A549 (cell line): ENCODE measurements around the gene SARS1. TPM values are rescaled to one million over a fixed set of nuclear protein-coding genes. Genes with fewer than 3 reads are reported as not detected.

Source experiments
- ATAC-seq, 2 experiments: fragments of 200-7000 bp in 1 of 2; fragments of >200 bp in 1 of 2; cut with Nextera tagmentation in 1 of 2; cut with Tn5 transposase in 1 of 2; 3 replicates each; pipeline versions ENCODE4 v1.8.0 to v1.9.1; 2018 to 2020; ENCODE audit warnings: mild to moderate bottlenecking in 1 of 2, moderate library complexity in 1 of 2
- CTCF ChIA-PET: fragments of 300-600 bp; sonication (Branson Sonifier 250); formaldehyde crosslinking; extraction: SDS; loops from one replicate; lab custom pipeline; 2021; ENCODE audit warnings: antibody characterized with exemption, inconsistent platforms; lab: Yijun Ruan, JAX
- POLR2A ChIA-PET: fragments of 350-600 bp; formaldehyde crosslinking; extraction: SDS; loops from one replicate; lab custom pipeline; 2021; ENCODE audit warnings: antibody characterized with exemption, inconsistent platforms; lab: Yijun Ruan, JAX
- DNase-seq, 2 experiments: peaks; one replicate each; pipeline versions ENCODE4 v3.0.0 to v3.0.0-alpha.2; 2011 to 2016; ENCODE audit warnings: low read depth in 1 of 2, low spot score in 1 of 2
- FAIRE-seq: peaks from 2 replicates; lab custom pipeline; 2011; peaks lifted over from hg19 to GRCh38; lab: Jason Lieb, UNC
- H3K27ac ChIP-seq, 2 experiments: fragments of >200 bp; sonication (Bioruptor Twin); formaldehyde crosslinking; 3 replicates each; pipeline ENCODE4 v1.5.1; 2016 to 2017
- H3K4me1 ChIP-seq: fragments of >200 bp; sonication (Bioruptor Twin); formaldehyde crosslinking; 3 replicates; pipeline ENCODE4 v1.6.1; 2016
- H3K4me2 ChIP-seq: fragments of >200 bp; sonication (Bioruptor Twin); formaldehyde crosslinking; 3 replicates; pipeline ENCODE4 v1.6.1; 2016
- H3K4me3 ChIP-seq: fragments of >200 bp; sonication (Bioruptor Twin); formaldehyde crosslinking; 3 replicates; pipeline ENCODE4 v1.5.1; 2016
- H3K9me3 ChIP-seq: fragments of >200 bp; sonication (Bioruptor Twin); formaldehyde crosslinking; 3 replicates; pipeline ENCODE4 v1.6.1; 2016
- ATOH8 ChIP-seq: fragments of 250-450 bp; sonication (Bioruptor Pico); IDR thresholded peaks from 2 replicates; pipeline ENCODE4 v1.5.0; 2020; ENCODE audit warnings: low read depth, mild to moderate bottlenecking, moderate library complexity
- BHLHE40 ChIP-seq: IDR thresholded peaks from 2 replicates; pipeline ENCODE4 v1.6.1; 2012; ENCODE audit warnings: low read depth, low read length, inconsistent platforms
- CBX2 ChIP-seq: fragments of 200-600 bp; sonication (generic); IDR thresholded peaks from 2 replicates; pipeline ENCODE4 v1.6.1; 2016; ENCODE audit warnings: low read depth, mild to moderate bottlenecking, borderline replicate concordance
- CEBPB ChIP-seq, 2 experiments: fragments of >200 bp in 1 of 2; sonication (Bioruptor Twin) in 1 of 2; formaldehyde crosslinking in 1 of 2; IDR thresholded peaks; 2 replicates each; pipeline ENCODE4 v1.6.1; 2012 to 2016
- CHD2 ChIP-seq: fragments of 150-350 bp; IDR thresholded peaks from 2 replicates; pipeline ENCODE4 v1.6.1; 2014; ENCODE audit warnings: low read length; ENCODE audit not compliant: partially characterized antibody
- CTCF ChIP-seq: fragments of >200 bp; sonication (Bioruptor Twin); formaldehyde crosslinking; IDR thresholded peaks from 3 replicates; pipeline ENCODE4 v1.5.1; 2016
- E2F6 ChIP-seq: IDR thresholded peaks from 2 replicates; pipeline ENCODE4 v1.6.1; 2012; ENCODE audit warnings: low read depth, borderline replicate concordance
- EHMT2 ChIP-seq: fragments of 200-600 bp; sonication (generic); IDR thresholded peaks from 2 replicates; pipeline ENCODE4 v1.6.1; 2016; ENCODE audit warnings: antibody characterized with exemption, low read depth, mild to moderate bottlenecking, moderate library complexity
- ELK1 ChIP-seq: fragments of 150-350 bp; IDR thresholded peaks from 2 replicates; pipeline ENCODE4 v1.6.1; 2014; ENCODE audit warnings: low read depth, mild to moderate bottlenecking, low read length
- FOSB ChIP-seq: fragments of 250-450 bp; sonication (Bioruptor Pico); IDR thresholded peaks from 2 replicates; pipeline ENCODE4 v1.5.0; 2020; ENCODE audit warnings: mild to moderate bottlenecking, moderate library complexity
- HEYL ChIP-seq: fragments of 250-450 bp; sonication (Bioruptor Pico); IDR thresholded peaks from 2 replicates; pipeline ENCODE4 v1.8.0; 2021; ENCODE audit warnings: mild to moderate bottlenecking, moderate library complexity
- JUNB ChIP-seq: fragments of >200 bp; sonication (Bioruptor Twin); formaldehyde crosslinking; IDR thresholded peaks from 2 replicates; pipeline ENCODE4 v1.6.1; 2016
- KDM5A ChIP-seq: fragments of 200-600 bp; sonication (generic); IDR thresholded peaks from 2 replicates; pipeline ENCODE4 v1.6.1; 2016; ENCODE audit warnings: antibody characterized with exemption, mild to moderate bottlenecking
- MAX ChIP-seq: IDR thresholded peaks from 2 replicates; pipeline ENCODE4 v1.6.1; 2012
- MYC ChIP-seq: IDR thresholded peaks from 2 replicates; pipeline ENCODE4 v1.6.1; 2012; ENCODE audit warnings: mild to moderate bottlenecking, inconsistent platforms, low read length, improper control_type of control experiment, borderline replicate concordance
- NFE2L2 ChIP-seq: fragments of 150-350 bp; conservative IDR thresholded peaks from 2 replicates; pipeline ENCODE4 v1.6.1; 2014; ENCODE audit warnings: low read length
- NPAS2 ChIP-seq: fragments of 250-450 bp; sonication (Bioruptor Pico); IDR thresholded peaks from 2 replicates; pipeline ENCODE4 v1.8.0; 2022; ENCODE audit warnings: mild to moderate bottlenecking, moderate library complexity, borderline replicate concordance
- PBX3 ChIP-seq: IDR thresholded peaks from 2 replicates; pipeline ENCODE4 v1.6.1; 2012
- RAD21 ChIP-seq, 2 experiments: fragments of >200 bp in 1 of 2; sonication (Bioruptor Twin) in 1 of 2; formaldehyde crosslinking in 1 of 2; IDR thresholded peaks in 1 of 2; conservative IDR thresholded peaks in 1 of 2; 2 replicates in 1 of 2; 3 replicates in 1 of 2; pipeline ENCODE4 v1.6.1; 2012 to 2018; ENCODE audit warnings: inconsistent platforms in 1 of 2
- RFX5 ChIP-seq: fragments of 450-650 bp; IDR thresholded peaks from 2 replicates; pipeline ENCODE4 v1.7.1; 2014; ENCODE audit warnings: antibody characterized with exemption, mild to moderate bottlenecking, moderate library complexity
- SMC3 ChIP-seq: fragments of >200 bp; sonication (Bioruptor Twin); formaldehyde crosslinking; IDR thresholded peaks from 3 replicates; pipeline ENCODE4 v1.6.1; 2018; ENCODE audit warnings: inconsistent platforms
- ZSCAN20 ChIP-seq: fragments of 250-450 bp; sonication (Bioruptor Pico); IDR thresholded peaks from 2 replicates; pipeline ENCODE4 v1.8.0; 2022; ENCODE audit warnings: mild to moderate bottlenecking, moderate library complexity
- WGBS: methylation state at CpG from one replicate; pipeline ENCODE4 v1.1.6; 2017; ENCODE audit errors: missing lambda C conversion rate; 5-methylcytosine and 5-hydroxymethylcytosine counted together
- polyA plus RNA-seq, 4 experiments: library from polyadenylated mRNA; depleted of rRNA in 3 of 4; stranded (reverse); fragments of >200 nt; fragmentation: RNase III in 1 of 4; extraction: RNeasy Plus Mini Kit Qiagen cat#74134 plus additional on column Dnase treatment in 1 of 4; gene quantifications; 2 replicates in 3 of 4; 3 replicates in 1 of 4; pipeline ENCODE4 v1.2.3, GENCODE V29; 2011 to 2017

Gene SARS1
- polyA plus RNA-seq, 2 of the 4 experiments (the other 2 are of a cell fraction): 103 to 152 TPM

- no peak overlapping the region for H3K4me2 ChIP-seq
- ATAC-seq: no peak
- no peaks in the 10 kb centered on the region for H3K9me3 ChIP-seq
- DNase-seq: no peak
- H3K27ac ChIP-seq: no peak overlapping the region
- TF ChIP-seq CHD2 (no peak), MAX (no peak)
- TF ChIP-seq, all 56 proteins: peak for 0
- Histone ChIP-seq H3K4me1 (no peaks in the 10 kb centered on the region; the same call in 2 of the 3 replicates), H3K4me3 (no peak overlapping the region)
- WGBS: 84% methylated on average over 7 of the region's 22 CpGs
- ChIA-PET POLR2A (no interaction called here), CTCF (interaction anchor here (0.6 to 4.1 kb wide), 11 partner anchors 9 to 270 kb away, joined by 3 to 69 read pairs (median 5); partner anchors contain the start of gene SORT1)
- FAIRE-seq: no peak
Measured at GRCh38 chr1:109262231-109263055, 48.7 kb downstream of the SARS1 start.

- Histone ChIP-seq H3K27ac (peak overlapping the region in 1 of 2 experiments; percentile 57; a peak in 2 of 6 replicates), H3K4me1 (no peaks in the 10 kb centered on the region; the same call in 2 of the 3 replicates), H3K9me3 (no peaks in the 10 kb centered on the region), H3K4me3 (no peak overlapping the region), H3K4me2 (no peak overlapping the region)
- no peak for TF ChIP-seq MAX
- no peak for TF ChIP-seq ELK1
- TF ChIP-seq ZSCAN20 (CRISPR knock-in tag): no peak
- TF ChIP-seq NPAS2 (CRISPR knock-in tag): no peak
- TF ChIP-seq PBX3: no peak
- no peak for TF ChIP-seq JUNB
- no peak for DNase-seq
- ChIA-PET POLR2A (no interaction called here), CTCF (interaction anchor here (0.6 to 4.1 kb wide), 20 partner anchors 10 to 269 kb away, joined by 3 to 69 read pairs (median 4); partner anchors contain the start of genes CELSR2, PSRC1, SARS1 and SORT1)
- ATAC-seq: peak; percentile 11 to 21; a peak in 4 of 6 replicates
- 90% methylated on average over 2 of the region's 12 CpGs for WGBS
- no peak for FAIRE-seq
Measured at GRCh38 chr1:109263234-109263596, 49.5 kb downstream of the SARS1 start.

GRCh38 chr1:109263597-109264378 is 50.1 kb downstream of the SARS1 start:
- POLR2A ChIA-PET: interaction anchor here (0.5 kb wide), 1 partner anchor 21 kb away, joined by 3 read pairs; no protein-coding TSS in a partner anchor
- FAIRE-seq: no peak
- H3K27ac ChIP-seq: peak overlapping the region in 1 of 2 experiments; percentile 57; a peak in 2 of 6 replicates
- no peak for TF ChIP-seq BHLHE40
- no peak for TF ChIP-seq HEYL (CRISPR knock-in tag)
- peak; percentile 96 for TF ChIP-seq MAX
- no peak for TF ChIP-seq CBX2
- TF ChIP-seq CTCF: peak; percentile 89
- no peak for TF ChIP-seq NFE2L2
- TF ChIP-seq MYC: peak; percentile 91; the same call in 1 of the 2 replicates
- peak; percentile 96 for TF ChIP-seq SMC3
- TF ChIP-seq NPAS2 (CRISPR knock-in tag): no peak
- TF ChIP-seq KDM5A: no peak
- peak; percentile 43; the same call in 1 of the 2 replicates for TF ChIP-seq ATOH8 (CRISPR knock-in tag)
- peak; percentile 73; the same call in 1 of the 2 replicates for TF ChIP-seq E2F6
- TF ChIP-seq RFX5: no peak
- no peak for TF ChIP-seq CEBPB (IDR thresholded peaks at IDR 0.05)
- TF ChIP-seq JUNB: no peak
- no peak for TF ChIP-seq FOSB (CRISPR knock-in tag)
- TF ChIP-seq RAD21 (conservative IDR thresholded peaks at IDR 0.05 in 1 of 2, IDR thresholded peaks at IDR 0.05 in 1 of 2): peak; percentile 89 to 94
- TF ChIP-seq ZSCAN20 (CRISPR knock-in tag): no peak
- no peak for TF ChIP-seq EHMT2

More at GRCh38 chr1:109263597-109264378, 50.1 kb downstream of the SARS1 start:
- no peaks in the 10 kb centered on the region for H3K9me3 ChIP-seq
- 15% methylated on average over 10 of the region's 29 CpGs for WGBS
- peak; percentile 85 to 95 for DNase-seq
- CTCF ChIA-PET: interaction anchor here (0.6 to 4.1 kb wide), 34 partner anchors 9 to 269 kb away, joined by 3 to 69 read pairs (median 4); partner anchors contain the start of genes CELSR2, PSRC1, SARS1 and SORT1
- no peaks in the 10 kb centered on the region; the same call in 2 of the 3 replicates for H3K4me1 ChIP-seq
- ATAC-seq: peak; percentile 92 to 99
- H3K4me3 ChIP-seq: no peak overlapping the region
- no peak overlapping the region for H3K4me2 ChIP-seq
